GM10266 (cell line): ENCODE results near the gene SCARF2.
"Not testable (repeated sequence)": the region's sequence is repeated elsewhere in the genome, so short reads cannot be mapped to it uniquely, and the experiment has no call there.

Experiments
- DNase-seq: peaks from one replicate; pipeline ENCODE4 v3.0.0; 2012; ENCODE audit errors: extremely low spot score
- TF ChIP-seq, protein P1 (sequence below): IDR thresholded peaks from 2 replicates; pipeline ENCODE4 v1.5.1; 2012; ENCODE audit warnings: mild to moderate bottlenecking, low read depth; ENCODE audit not compliant: control insufficient read depth, insufficient read depth; ENCODE audit errors: missing control alignments

SCARF2 gene

DNA sequence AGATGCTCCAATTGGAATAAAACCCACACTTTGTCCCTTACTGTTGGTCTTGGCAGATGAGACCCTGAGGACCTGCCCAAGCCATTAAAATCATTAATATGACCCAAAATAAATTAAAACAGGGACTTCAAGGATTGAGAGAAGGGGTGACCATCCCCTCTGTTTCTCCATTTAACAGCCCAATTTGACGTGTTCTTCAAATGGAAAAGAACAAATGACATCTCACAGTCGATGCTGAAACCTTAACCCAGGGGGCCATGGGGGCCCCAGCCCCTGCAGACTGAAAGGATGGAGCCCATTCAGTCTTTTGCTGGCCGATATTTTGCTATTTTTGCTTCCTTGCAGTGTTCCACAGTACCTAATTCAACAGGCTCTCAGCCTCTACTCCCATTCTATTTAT is 23.2 kb downstream of the SCARF2 start:
- DNase-seq: no peak
- TF ChIP-seq, protein P1, sequence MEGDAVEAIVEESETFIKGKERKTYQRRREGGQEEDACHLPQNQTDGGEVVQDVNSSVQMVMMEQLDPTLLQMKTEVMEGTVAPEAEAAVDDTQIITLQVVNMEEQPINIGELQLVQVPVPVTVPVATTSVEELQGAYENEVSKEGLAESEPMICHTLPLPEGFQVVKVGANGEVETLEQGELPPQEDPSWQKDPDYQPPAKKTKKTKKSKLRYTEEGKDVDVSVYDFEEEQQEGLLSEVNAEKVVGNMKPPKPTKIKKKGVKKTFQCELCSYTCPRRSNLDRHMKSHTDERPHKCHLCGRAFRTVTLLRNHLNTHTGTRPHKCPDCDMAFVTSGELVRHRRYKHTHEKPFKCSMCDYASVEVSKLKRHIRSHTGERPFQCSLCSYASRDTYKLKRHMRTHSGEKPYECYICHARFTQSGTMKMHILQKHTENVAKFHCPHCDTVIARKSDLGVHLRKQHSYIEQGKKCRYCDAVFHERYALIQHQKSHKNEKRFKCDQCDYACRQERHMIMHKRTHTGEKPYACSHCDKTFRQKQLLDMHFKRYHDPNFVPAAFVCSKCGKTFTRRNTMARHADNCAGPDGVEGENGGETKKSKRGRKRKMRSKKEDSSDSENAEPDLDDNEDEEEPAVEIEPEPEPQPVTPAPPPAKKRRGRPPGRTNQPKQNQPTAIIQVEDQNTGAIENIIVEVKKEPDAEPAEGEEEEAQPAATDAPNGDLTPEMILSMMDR: no peak

DNA sequence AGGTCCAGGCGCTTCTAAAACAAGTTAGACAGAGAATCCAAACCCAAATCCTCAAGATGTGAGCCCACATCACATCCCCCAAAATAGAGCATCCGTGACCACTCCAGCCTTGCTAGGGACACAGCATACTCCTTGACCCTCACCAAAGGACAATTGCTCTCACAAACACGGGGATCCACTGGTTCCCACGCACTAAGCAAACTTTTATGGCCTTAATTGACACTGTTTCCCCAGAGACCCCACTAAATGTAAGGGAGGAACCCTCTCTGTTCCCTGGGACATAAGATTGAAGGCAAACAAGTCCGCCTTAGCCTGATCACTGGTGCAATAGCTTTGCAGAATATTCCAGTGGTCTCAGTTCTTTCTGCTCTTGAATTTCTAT is 23.6 kb downstream of the SCARF2 start:
- TF ChIP-seq, protein P1: no peak
- DNase-seq: no peak

DNA sequence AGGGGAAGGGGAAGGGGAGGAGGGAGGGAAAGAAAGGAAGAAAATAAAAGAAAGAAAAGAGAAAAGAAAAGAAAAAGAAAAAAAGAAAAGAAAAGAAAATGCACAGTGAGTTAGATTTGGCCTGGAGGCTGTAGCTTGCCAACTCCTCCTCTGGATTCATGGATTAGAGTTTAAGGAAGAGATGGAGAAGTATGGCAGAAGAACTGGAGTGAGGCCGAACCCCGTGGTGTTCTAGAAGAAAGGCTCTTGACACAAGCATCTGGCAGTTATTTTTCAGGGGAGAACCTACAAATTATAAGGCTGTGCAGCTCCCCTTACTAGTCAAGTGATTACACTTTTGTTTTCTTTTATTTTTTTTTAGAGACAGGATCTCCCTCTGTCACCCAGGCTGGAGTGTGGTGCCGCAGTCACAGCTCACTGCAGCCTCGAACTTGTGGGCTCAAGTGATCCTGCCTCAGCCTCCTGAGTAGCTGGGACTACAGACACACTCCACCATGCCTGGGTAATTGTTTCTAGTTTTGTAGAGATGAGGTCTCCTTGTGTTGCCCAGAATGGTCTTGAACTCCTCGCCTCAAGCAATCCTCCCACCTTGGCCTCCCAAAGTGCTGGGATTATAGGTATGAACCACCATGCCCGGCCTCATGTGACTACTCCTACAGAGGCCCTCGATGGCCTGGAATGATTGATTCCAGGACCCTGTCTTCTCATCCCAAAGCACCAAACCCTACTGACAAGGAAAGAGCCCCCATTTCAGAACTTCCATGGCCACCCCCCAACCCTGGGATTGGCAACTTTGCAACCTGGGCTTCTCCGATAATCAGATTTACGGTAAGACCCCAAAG is 24.2 kb downstream of the SCARF2 start:
- TF ChIP-seq, protein P1: no peak
- DNase-seq: no peak

DNA sequence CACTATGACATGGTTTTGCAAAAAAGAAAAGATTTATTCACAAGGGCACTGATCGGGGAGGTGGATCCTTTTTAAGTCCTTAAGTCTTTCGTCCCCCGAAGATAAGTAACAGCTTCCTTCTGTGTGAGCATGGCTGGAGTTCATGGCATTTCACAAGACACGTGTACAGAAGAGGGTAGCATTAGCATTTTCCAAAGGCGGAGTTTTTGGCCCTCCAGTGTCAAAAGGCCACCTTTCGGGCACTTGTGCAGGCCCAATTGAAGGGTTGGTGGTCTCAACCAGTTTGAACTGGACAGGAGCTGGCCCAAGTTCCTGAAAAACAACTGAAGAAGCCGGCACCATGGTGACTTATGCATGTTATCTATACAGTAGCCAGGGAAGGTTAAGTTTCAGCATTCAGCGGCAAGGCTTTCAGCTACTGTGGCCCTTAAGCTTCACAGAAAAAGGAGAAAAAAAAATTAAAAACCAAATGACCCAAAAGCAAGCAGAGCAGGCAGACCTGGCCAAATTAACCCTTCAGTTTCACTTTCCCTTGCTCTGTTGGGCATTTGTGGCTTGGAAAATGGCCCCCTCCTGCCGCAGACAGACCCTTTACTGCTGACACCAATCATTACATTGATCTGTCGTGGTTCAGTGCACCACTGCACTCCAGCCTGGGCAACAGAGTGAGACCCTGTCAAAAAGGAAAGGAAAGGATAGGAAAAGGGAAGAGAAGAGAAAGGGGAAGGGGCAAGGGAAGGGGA is 25.0 kb downstream of the SCARF2 start:
- no peak for DNase-seq

DNA sequence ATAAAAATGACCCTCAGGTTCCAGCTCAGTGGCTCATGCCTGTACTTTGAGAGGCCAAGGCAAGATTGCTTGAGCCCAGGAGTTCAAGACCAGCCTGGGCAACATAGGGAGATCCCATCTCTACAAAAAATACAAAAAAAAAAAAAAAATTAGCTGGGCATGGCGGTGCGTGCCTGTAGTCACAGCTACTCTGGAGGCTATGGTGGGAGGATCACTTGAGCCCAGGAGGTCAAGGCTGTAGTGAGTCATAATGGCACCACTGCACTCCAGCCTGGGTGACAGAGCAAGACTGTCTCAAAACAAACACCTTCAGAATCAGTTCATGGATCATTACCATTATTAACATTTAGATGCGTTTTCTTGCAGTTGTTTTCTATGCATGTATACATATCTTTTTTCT is 28.2 kb downstream of the SCARF2 start:
- DNase-seq: not testable (repeated sequence)

More for the DNA sequence above, 25.0 kb downstream of the SCARF2 start:
- TF ChIP-seq, protein P1: no peak

DNA sequence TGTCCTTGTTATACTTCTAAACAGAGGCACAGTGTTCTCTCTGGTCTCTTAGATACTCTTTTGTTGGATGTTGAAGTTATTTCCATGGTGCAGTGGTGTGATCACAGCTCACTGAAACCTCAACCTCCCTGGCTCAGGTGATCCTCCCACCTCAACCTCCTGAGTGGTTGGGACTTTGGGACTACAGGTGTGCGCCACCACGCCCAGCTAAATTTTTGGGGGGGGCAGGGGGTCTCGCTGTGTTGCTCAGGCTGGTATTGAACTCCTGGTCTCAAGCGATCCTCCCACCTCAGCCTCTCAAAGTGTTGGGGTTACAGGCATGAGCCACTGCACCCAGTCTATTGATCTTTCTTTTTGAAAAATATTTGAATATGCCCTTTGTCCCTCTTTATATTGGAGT is 28.7 kb downstream of the SCARF2 start:
- TF ChIP-seq, protein P1: no peak
- DNase-seq: no peak

DNA sequence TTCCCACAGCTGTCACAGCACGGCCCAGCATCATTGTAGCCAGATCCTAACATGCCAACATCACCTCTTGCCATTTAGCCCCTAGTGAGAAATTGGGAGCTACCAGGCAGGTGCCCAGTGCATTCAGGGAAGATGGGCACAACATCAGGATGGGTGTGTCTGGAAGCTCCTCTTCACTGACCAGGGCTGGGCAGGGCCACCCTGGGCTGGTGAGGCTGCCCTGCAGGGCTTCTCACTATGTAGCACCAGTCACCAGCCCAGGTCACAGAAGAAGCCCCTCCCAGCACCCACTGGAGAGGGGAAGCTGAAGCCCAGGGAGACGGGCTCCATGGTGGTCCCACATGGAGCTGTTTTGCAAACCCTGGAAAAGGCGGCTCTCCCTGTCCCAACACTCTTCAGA is 29.8 kb downstream of the SCARF2 start:
- peak; percentile 20 for DNase-seq
- TF ChIP-seq, protein P1: no peak
